IPS-18c (cell line): ENCODE measurements around the gene COQ4.
"Not testable (repeated sequence)": the region's sequence is repeated elsewhere in the genome, so short reads cannot be mapped to it uniquely, and the experiment has no call there.

Source experiments
- H3K4me3 ChIP-seq: 2 replicates; pipeline ENCODE4 v1.7.0; 2013; ENCODE audit warnings: low read depth, mild to moderate bottlenecking, low read length, moderate library complexity; ENCODE audit not compliant: insufficient read depth
- H3K9me3 ChIP-seq: one replicate; pipeline ENCODE4 v1.6.1; 2013; ENCODE audit warnings: mild to moderate bottlenecking, low read length, moderate library complexity; ENCODE audit not compliant: control insufficient read depth, insufficient read depth

The COQ4 gene

GRCh38 chr9:128322404-128323211 lies at the start of gene COQ4, which contains the start of gene TRUB2:
Gene COQ4, plus strand, starts transcription at chr9:128322839. Its CDS starts 20 bp downstream, at chr9:128322859.
Gene TRUB2, minus strand, starts transcription at chr9:128322447. Its CDS starts 39 bp downstream, at chr9:128322408.
- Histone ChIP-seq H3K4me3 (peak within 1 kb of the TSS; percentile 86), H3K9me3 (no peaks in the 10 kb centered on the region)

GRCh38 chr9:128274245-128274644 lies 48.4 kb upstream of the COQ4 start:
- Histone ChIP-seq H3K9me3 (no peaks in the 10 kb centered on the region), H3K4me3 (no peak overlapping the region)

- Histone ChIP-seq H3K4me3 (peak within 1 kb of the TSS; percentile 89), H3K9me3 (no peaks in the 10 kb centered on the region)
These were observed 47.2 kb upstream of the COQ4 start, which contains the start of gene GOLGA2 for GRCh38 chr9:128275198-128276007. Gene GOLGA2, minus strand, starts transcription at chr9:128276007. Its CDS starts 31 bp downstream, at chr9:128275976.

GRCh38 chr9:128276008-128276573 lies 46.5 kb upstream of the COQ4 start, which contains the start of gene SWI5:
Gene SWI5, plus strand, starts transcription at chr9:128276276.
- Histone ChIP-seq H3K9me3 (no peaks in the 10 kb centered on the region), H3K4me3 (peak within 1 kb of the TSS; percentile 89)

- H3K9me3 ChIP-seq: no peaks in the 10 kb centered on the region
- peak overlapping the region; percentile 80 for H3K4me3 ChIP-seq
These were observed 45.9 kb upstream of the COQ4 start for GRCh38 chr9:128276574-128277270.

- not testable (repeated sequence) for H3K4me3 ChIP-seq
These were observed 43.3 kb upstream of the COQ4 start for GRCh38 chr9:128279088-128280073.

GRCh38 chr9:128280084-128280622 lies 42.5 kb upstream of the COQ4 start:
- H3K4me3 ChIP-seq: no peak overlapping the region
- H3K9me3 ChIP-seq: no peaks in the 10 kb centered on the region

More at GRCh38 chr9:128279088-128280073, 43.3 kb upstream of the COQ4 start:
- not testable (repeated sequence) for H3K9me3 ChIP-seq

GRCh38 chr9:128282500-128282899 lies 40.1 kb upstream of the COQ4 start:
- Histone ChIP-seq H3K9me3 (no peaks in the 10 kb centered on the region), H3K4me3 (no peak overlapping the region)

- H3K9me3 ChIP-seq: no peaks in the 10 kb centered on the region
- H3K4me3 ChIP-seq: no peak overlapping the region
These were observed 37.4 kb upstream of the COQ4 start for GRCh38 chr9:128285033-128285784.

GRCh38 chr9:128286440-128286839 lies 36.2 kb upstream of the COQ4 start:
- H3K9me3 ChIP-seq: no peaks in the 10 kb centered on the region
- no peak overlapping the region for H3K4me3 ChIP-seq

GRCh38 chr9:128288273-128289004 lies 34.2 kb upstream of the COQ4 start:
- no peaks in the 10 kb centered on the region for H3K9me3 ChIP-seq
- no peak overlapping the region for H3K4me3 ChIP-seq

- no peak overlapping the region for H3K4me3 ChIP-seq
- no peaks in the 10 kb centered on the region for H3K9me3 ChIP-seq
These were observed 30.6 kb upstream of the COQ4 start for GRCh38 chr9:128292009-128292408.

GRCh38 chr9:128293091-128293490 lies 29.5 kb upstream of the COQ4 start:
- no peaks in the 10 kb centered on the region for H3K9me3 ChIP-seq
- no peak overlapping the region for H3K4me3 ChIP-seq

- no peaks in the 10 kb centered on the region for H3K9me3 ChIP-seq
These were observed 28.5 kb upstream of the COQ4 start for GRCh38 chr9:128294142-128294541.

More at GRCh38 chr9:128294142-128294541, 28.5 kb upstream of the COQ4 start:
- no peak overlapping the region for H3K4me3 ChIP-seq
